H9 (cell line): ENCODE data around the gene DYRK2. TPM values are rescaled to one million over a fixed set of nuclear protein-coding genes. Genes with fewer than 3 reads are reported as not detected.

Experiments
- DNase-seq: peaks from one replicate; pipeline ENCODE4 v3.0.0-alpha.2; 2017
- H2AFZ ChIP-seq: one replicate; pipeline ENCODE4 v1.6.1; 2013; ENCODE audit warnings: mild to moderate bottlenecking, low read length, control low read depth, moderate library complexity
- H2AK5ac ChIP-seq: 2 replicates; pipeline ENCODE4 v1.6.1; 2013; ENCODE audit warnings: low read length, control low read depth, mixed read lengths; ENCODE audit not compliant: insufficient read length
- H2BK120ac ChIP-seq: one replicate; pipeline ENCODE4 v1.6.1; 2013; ENCODE audit warnings: low read depth, mild to moderate bottlenecking, low read length, control low read depth, inconsistent platforms; ENCODE audit not compliant: poor library complexity, severe bottlenecking
- H2BK12ac ChIP-seq: 2 replicates; pipeline ENCODE4 v1.6.1; 2013; ENCODE audit warnings: low read length, control low read depth, mixed read lengths, low read depth; ENCODE audit not compliant: insufficient read length
- H2BK15ac ChIP-seq: 2 replicates; pipeline ENCODE4 v1.6.1; 2013; ENCODE audit warnings: low read depth, low read length, control low read depth
- H2BK20ac ChIP-seq: one replicate; pipeline ENCODE4 v1.6.1; 2013; ENCODE audit warnings: low read depth, mild to moderate bottlenecking, low read length, control low read depth, inconsistent platforms; ENCODE audit not compliant: poor library complexity, severe bottlenecking
- H2BK5ac ChIP-seq: 2 replicates; pipeline ENCODE4 v1.6.1; 2013; ENCODE audit warnings: low read length, control low read depth, mixed read lengths; ENCODE audit not compliant: insufficient read length
- H3K14ac ChIP-seq: 2 replicates; pipeline ENCODE4 v1.6.1; 2013; ENCODE audit warnings: low read length, control low read depth; ENCODE audit not compliant: insufficient read depth
- H3K18ac ChIP-seq: 2 replicates; pipeline ENCODE4 v1.6.1; 2013; ENCODE audit warnings: low read depth, mild to moderate bottlenecking, mixed read lengths, low read length, control low read depth; ENCODE audit not compliant: insufficient read length
- H3K23ac ChIP-seq: 2 replicates; pipeline ENCODE4 v1.6.1; 2013; ENCODE audit warnings: low read length, control low read depth, mixed read lengths, low read depth; ENCODE audit not compliant: insufficient read length
- H3K23me2 ChIP-seq: 2 replicates; pipeline ENCODE4 v1.6.1; 2013; ENCODE audit warnings: low read depth, mild to moderate bottlenecking, mixed read lengths, low read length, control low read depth; ENCODE audit not compliant: insufficient read length, poor library complexity, severe bottlenecking
- H3K27ac ChIP-seq: 2 replicates; pipeline ENCODE4 v1.5.1; 2013; ENCODE audit warnings: low read length, control low read depth, mixed read lengths, low read depth; ENCODE audit not compliant: insufficient read length
- H3K27me3 ChIP-seq: 2 replicates; pipeline ENCODE4 v1.6.1; 2013; ENCODE audit warnings: low read length, control low read depth, inconsistent platforms; ENCODE audit not compliant: insufficient read depth
- H3K4ac ChIP-seq: 2 replicates; pipeline ENCODE4 v1.6.1; 2013; ENCODE audit warnings: low read depth, mild to moderate bottlenecking, control low read depth, inconsistent platforms, low read length, moderate library complexity
- H3K4me1 ChIP-seq: 2 replicates; pipeline ENCODE4 v1.6.1; 2013; ENCODE audit warnings: low read length, control low read depth, inconsistent platforms; ENCODE audit not compliant: insufficient read depth
- H3K4me2 ChIP-seq: 2 replicates; pipeline ENCODE4 v1.6.1; 2013; ENCODE audit warnings: low read length, control low read depth, mixed read lengths; ENCODE audit not compliant: insufficient read length, insufficient read depth
- H3K56ac ChIP-seq: 2 replicates; pipeline ENCODE4 v1.6.1; 2013; ENCODE audit warnings: low read depth, mild to moderate bottlenecking, mixed read lengths, low read length, control low read depth; ENCODE audit not compliant: insufficient read length
- H3K79me1 ChIP-seq: 2 replicates; pipeline ENCODE4 v1.6.1; 2013; ENCODE audit warnings: low read depth, mild to moderate bottlenecking, moderate library complexity, low read length, control low read depth, inconsistent platforms; ENCODE audit not compliant: insufficient read depth, poor library complexity, severe bottlenecking
- H3K79me2 ChIP-seq: 2 replicates; pipeline ENCODE4 v1.6.1; 2013; ENCODE audit warnings: low read length, control low read depth, inconsistent platforms; ENCODE audit not compliant: insufficient read depth
- H3K9ac ChIP-seq: 2 replicates; pipeline ENCODE4 v1.6.1; 2013; ENCODE audit warnings: low read length, control low read depth, mixed read lengths; ENCODE audit not compliant: insufficient read length; ENCODE audit errors: extremely low read depth
- H3K9me3 ChIP-seq: one replicate; pipeline ENCODE4 v1.6.1; 2013; ENCODE audit warnings: low read depth, low read length, inconsistent platforms; ENCODE audit not compliant: control insufficient read depth
- H3T11ph ChIP-seq: one replicate; pipeline ENCODE4 v1.6.1; 2013; ENCODE audit warnings: mild to moderate bottlenecking, low read length, control low read depth, inconsistent platforms
- H4K20me1 ChIP-seq: one replicate; pipeline ENCODE4 v1.6.1; 2013; ENCODE audit not compliant: control insufficient read depth, insufficient read length, insufficient read depth
- H4K5ac ChIP-seq: 2 replicates; pipeline ENCODE4 v1.6.1; 2013; ENCODE audit warnings: low read depth, mild to moderate bottlenecking, mixed read lengths, low read length, control low read depth; ENCODE audit not compliant: insufficient read length
- H4K8ac ChIP-seq: replicated peaks from 2 replicates; pipeline ENCODE4 v1.6.1; 2013; ENCODE audit warnings: low read length, control low read depth, mixed read lengths, low read depth; ENCODE audit not compliant: insufficient read length
- H4K91ac ChIP-seq: 2 replicates; pipeline ENCODE4 v1.6.1; 2013; ENCODE audit warnings: low read depth, mild to moderate bottlenecking, moderate library complexity, mixed read lengths, low read length, control low read depth; ENCODE audit not compliant: insufficient read length
- H3K27ac Mint-ChIP-seq, 3 experiments: 2 replicates in 2 of 3; 3 replicates in 1 of 3; pipeline ENCODE4 v1.8.0; 2020 to 2021; ENCODE audit warnings: mixed read lengths in 3 of 3, mild to moderate bottlenecking in 1 of 3, moderate library complexity in 1 of 3
- H3K27me3 Mint-ChIP-seq: 2 replicates; pipeline ENCODE4 v1.8.0; 2021; ENCODE audit warnings: low read depth, mild to moderate bottlenecking, moderate library complexity, mixed read lengths
- H3K36me3 Mint-ChIP-seq, 3 experiments: 2 replicates in 2 of 3; 3 replicates in 1 of 3; pipeline ENCODE4 v1.8.0; 2020 to 2021; ENCODE audit warnings: low read depth in 3 of 3, mixed read lengths in 3 of 3; ENCODE audit not compliant: insufficient read depth in 1 of 3
- H3K4me1 Mint-ChIP-seq, 2 experiments: 2 replicates each; pipeline ENCODE4 v1.8.0; 2020; ENCODE audit warnings: mixed read lengths in 2 of 2
- H3K4me3 Mint-ChIP-seq, 2 experiments: 2 replicates in 1 of 2; 3 replicates in 1 of 2; pipeline ENCODE4 v1.8.0; 2020 to 2021; ENCODE audit warnings: mild to moderate bottlenecking in 2 of 2, mixed read lengths in 2 of 2, moderate library complexity in 1 of 2
- H3K9me3 Mint-ChIP-seq, 2 experiments: 2 replicates in 1 of 2; 3 replicates in 1 of 2; pipeline ENCODE4 v1.8.0; 2020; ENCODE audit warnings: mild to moderate bottlenecking in 2 of 2, mixed read lengths in 2 of 2, moderate library complexity in 1 of 2
- WGBS: extraction: QIAGEN DNeasy Blood & Tissue Kit; methylation state at CpG from one replicate; pipeline ENCODE4 v1.1.7; 2013; ENCODE audit warnings: missing lambda C conversion rate, low lambda C conversion rate, mixed read lengths; ENCODE audit not compliant: insufficient read length; ENCODE audit errors: extremely low coverage; 5-methylcytosine and 5-hydroxymethylcytosine counted together
- total RNA-seq: library from RNA; stranded (reverse); gene quantifications from 2 replicates; pipeline ENCODE4 v1.2.1, GENCODE V29; 2021
- TF ChIP-seq, protein P1 (sequence below): fragments of 200-600 bp; sonication (generic); conservative IDR thresholded peaks from 3 replicates; pipeline ENCODE4 v1.8.0; 2021; ENCODE audit warnings: antibody characterized with exemption, mild to moderate bottlenecking

DYRK2 gene
- total RNA-seq, 1 experiment from 2014 or later: 40.6 TPM

GRCh38 chr12:67701121-67701520 lies 52.6 kb downstream of the DYRK2 start:
- Mint-ChIP-seq H3K27me3 (no peaks in the 10 kb centered on the region), H3K27ac (no peak overlapping the region), H3K9me3 (no peaks in the 10 kb centered on the region), H3K4me1 (peaks cover 7 to 9% of the 10 kb centered on the region in 2 experiments), H3K4me3 (no peak overlapping the region), H3K36me3 (0 out of 7 replicates have a peak, but pooled peaks cover 0 to 2% (median 0%) of the 10 kb centered on the region in 3 experiments)
- no CpG with 5 or more reads among the region's 2 CpGs for whole genome bisulfite sequencing
- Histone ChIP-seq H4K8ac (no peak overlapping the region), H2BK15ac (no peak overlapping the region), H2BK120ac (no peak overlapping the region), H2BK5ac (no peak overlapping the region), H3K4me2 (no peak overlapping the region), H3K56ac (no peak overlapping the region), H3K4ac (no peak overlapping the region), H3K79me2 (no peaks in the 10 kb centered on the region), H4K20me1 (no peaks in the 10 kb centered on the region), H2AFZ (no peak overlapping the region), H2BK20ac (no peak overlapping the region), H3K18ac (no peak overlapping the region), H3K9ac (no peak overlapping the region), H3K79me1 (no peaks in the 10 kb centered on the region), H3K23me2 (no peaks in the 10 kb centered on the region), H3K23ac (no peak overlapping the region), H4K5ac (no peak overlapping the region), H3K4me1 (no peaks in the 10 kb centered on the region), H3K27me3 (no peaks in the 10 kb centered on the region), H2AK5ac (no peak overlapping the region), H3K14ac (no peak overlapping the region), H3K27ac (no peak overlapping the region), H3K9me3 (no peaks in the 10 kb centered on the region), H2BK12ac (no peak overlapping the region), H4K91ac (no peak overlapping the region), H3T11ph (no peak overlapping the region)
- no peak for DNase-seq
- TF ChIP-seq, protein P1, sequence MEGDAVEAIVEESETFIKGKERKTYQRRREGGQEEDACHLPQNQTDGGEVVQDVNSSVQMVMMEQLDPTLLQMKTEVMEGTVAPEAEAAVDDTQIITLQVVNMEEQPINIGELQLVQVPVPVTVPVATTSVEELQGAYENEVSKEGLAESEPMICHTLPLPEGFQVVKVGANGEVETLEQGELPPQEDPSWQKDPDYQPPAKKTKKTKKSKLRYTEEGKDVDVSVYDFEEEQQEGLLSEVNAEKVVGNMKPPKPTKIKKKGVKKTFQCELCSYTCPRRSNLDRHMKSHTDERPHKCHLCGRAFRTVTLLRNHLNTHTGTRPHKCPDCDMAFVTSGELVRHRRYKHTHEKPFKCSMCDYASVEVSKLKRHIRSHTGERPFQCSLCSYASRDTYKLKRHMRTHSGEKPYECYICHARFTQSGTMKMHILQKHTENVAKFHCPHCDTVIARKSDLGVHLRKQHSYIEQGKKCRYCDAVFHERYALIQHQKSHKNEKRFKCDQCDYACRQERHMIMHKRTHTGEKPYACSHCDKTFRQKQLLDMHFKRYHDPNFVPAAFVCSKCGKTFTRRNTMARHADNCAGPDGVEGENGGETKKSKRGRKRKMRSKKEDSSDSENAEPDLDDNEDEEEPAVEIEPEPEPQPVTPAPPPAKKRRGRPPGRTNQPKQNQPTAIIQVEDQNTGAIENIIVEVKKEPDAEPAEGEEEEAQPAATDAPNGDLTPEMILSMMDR: no peak
